GM12874 (cell line): ENCODE results near the gene ATG7.

Experiments used
- TF ChIP-seq, protein P1 (sequence below): IDR thresholded peaks from 2 replicates; pipeline ENCODE4 v1.5.1; 2011; ENCODE audit warnings: low read depth, mild to moderate bottlenecking, control low read depth, low read length, moderate library complexity; ENCODE audit not compliant: insufficient read depth

The ATG7 gene

DNA sequence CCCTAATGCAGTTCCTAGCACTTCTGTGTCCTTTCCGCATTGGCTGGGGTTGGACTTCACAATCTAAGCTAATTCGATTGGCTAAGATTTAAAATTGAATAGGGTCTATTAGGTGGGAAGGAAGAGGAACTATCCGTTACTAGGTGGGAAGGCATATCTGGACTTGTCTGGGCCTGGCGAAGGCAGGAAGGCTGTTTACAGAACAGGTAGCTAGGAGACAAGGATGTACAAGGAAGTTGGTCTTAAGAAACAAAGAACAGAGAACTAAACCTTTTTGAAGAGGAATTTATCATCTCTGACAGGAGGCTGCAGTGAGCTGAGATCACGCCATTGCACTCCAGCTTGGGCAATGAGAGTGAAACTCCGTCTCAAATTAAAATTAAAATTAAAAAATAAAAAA lies 17.3 kb upstream of the ATG7 start:
- TF ChIP-seq, protein P1, sequence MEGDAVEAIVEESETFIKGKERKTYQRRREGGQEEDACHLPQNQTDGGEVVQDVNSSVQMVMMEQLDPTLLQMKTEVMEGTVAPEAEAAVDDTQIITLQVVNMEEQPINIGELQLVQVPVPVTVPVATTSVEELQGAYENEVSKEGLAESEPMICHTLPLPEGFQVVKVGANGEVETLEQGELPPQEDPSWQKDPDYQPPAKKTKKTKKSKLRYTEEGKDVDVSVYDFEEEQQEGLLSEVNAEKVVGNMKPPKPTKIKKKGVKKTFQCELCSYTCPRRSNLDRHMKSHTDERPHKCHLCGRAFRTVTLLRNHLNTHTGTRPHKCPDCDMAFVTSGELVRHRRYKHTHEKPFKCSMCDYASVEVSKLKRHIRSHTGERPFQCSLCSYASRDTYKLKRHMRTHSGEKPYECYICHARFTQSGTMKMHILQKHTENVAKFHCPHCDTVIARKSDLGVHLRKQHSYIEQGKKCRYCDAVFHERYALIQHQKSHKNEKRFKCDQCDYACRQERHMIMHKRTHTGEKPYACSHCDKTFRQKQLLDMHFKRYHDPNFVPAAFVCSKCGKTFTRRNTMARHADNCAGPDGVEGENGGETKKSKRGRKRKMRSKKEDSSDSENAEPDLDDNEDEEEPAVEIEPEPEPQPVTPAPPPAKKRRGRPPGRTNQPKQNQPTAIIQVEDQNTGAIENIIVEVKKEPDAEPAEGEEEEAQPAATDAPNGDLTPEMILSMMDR: no peak

DNA sequence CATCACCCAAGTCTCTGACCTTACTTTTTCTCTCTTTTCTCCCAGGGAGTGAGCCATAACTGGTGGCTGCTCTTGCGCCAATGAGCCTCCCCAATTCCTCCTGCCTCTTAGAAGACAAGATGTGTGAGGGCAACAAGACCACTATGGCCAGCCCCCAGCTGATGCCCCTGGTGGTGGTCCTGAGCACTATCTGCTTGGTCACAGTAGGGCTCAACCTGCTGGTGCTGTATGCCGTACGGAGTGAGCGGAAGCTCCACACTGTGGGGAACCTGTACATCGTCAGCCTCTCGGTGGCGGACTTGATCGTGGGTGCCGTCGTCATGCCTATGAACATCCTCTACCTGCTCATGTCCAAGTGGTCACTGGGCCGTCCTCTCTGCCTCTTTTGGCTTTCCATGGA lies 13.2 kb upstream of the ATG7 start:
- TF ChIP-seq, protein P1: no peak

DNA sequence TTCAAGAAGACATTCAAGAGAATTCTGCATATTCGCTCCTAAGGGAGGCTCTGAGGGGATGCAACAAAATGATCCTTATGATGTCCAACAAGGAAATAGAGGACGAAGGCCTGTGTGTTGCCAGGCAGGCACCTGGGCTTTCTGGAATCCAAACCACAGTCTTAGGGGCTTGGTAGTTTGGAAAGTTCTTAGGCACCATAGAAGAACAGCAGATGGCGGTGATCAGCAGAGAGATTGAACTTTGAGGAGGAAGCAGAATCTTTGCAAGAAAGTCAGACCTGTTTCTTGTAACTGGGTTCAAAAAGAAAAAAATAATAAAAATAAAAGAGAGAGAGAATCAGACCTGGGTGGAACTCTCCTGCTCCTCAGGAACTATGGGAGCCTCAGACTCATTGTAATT lies 11.7 kb upstream of the ATG7 start:
- TF ChIP-seq, protein P1: no peak

DNA sequence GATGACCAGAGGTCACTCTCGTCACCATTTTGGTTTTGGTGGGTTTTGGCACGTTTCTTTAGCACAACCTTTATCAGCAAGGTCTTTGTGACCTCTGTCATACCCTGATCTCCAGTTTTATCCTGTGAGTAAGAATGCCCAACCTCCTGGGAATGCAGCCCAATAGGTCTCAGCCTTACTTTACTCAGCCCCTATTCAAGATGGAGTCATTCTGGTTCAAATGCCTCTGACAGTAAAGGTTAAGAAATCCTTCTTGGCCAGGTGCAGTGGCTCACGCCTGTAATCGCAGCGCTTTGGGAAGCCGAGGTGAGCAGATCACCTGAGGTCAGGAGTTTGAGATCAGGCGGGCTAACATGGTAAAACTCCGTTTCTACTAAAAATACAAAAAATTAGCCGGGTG lies 3.2 kb upstream of the ATG7 start:
- TF ChIP-seq, protein P1: no peak

DNA sequence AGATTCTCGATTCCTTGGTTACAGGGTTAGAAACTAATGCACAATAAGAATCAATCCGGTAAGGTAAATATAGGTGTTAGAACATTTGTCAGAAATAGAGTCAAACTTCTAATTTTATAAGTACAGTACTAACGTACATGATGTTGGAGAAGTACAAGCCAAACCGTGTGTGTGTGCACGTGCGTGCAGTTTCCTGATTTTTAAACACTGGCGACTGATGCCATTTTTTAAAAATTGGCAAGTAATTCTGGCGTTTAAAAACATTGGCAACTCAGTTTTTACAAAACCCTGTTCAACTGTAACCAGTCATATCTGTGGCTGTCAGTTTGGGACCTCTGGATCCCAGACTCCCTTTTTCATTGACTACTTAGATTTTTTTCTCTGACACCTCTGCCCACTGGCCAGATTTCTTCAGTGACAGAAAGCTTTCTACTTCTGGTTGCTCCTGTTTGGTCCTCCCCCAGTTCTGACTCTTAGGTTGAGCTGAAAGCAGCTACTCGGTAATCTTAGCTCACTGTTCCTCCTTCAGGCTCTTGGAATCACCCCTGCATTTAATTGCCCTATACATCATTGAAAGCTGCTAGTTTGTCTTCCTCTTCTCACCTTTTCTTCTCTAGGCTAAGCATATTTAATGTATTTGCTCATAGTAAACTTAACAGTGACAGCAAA lies 843 bp downstream of the ATG7 start:
- TF ChIP-seq, protein P1: no peak

DNA sequence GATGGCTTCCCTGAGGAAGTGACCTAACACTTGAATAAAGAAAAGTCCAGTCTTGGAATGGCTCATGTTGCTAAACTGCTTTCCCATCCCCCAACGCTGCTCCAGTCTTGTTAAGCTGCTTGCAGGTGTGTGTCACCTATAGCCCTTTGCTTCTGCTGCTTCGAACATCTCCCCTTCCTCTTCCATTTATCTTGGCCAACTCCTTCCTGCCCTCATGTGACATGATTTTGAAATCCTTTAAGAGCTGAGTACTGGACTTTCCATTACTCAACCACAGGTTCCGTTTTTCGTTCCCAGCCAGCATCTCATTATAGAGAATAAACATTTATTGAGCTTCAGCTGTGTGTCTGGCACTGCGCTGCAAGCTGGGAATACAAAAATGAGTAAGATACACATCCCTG lies 1.7 kb downstream of the ATG7 start:
- TF ChIP-seq, protein P1: no peak

DNA sequence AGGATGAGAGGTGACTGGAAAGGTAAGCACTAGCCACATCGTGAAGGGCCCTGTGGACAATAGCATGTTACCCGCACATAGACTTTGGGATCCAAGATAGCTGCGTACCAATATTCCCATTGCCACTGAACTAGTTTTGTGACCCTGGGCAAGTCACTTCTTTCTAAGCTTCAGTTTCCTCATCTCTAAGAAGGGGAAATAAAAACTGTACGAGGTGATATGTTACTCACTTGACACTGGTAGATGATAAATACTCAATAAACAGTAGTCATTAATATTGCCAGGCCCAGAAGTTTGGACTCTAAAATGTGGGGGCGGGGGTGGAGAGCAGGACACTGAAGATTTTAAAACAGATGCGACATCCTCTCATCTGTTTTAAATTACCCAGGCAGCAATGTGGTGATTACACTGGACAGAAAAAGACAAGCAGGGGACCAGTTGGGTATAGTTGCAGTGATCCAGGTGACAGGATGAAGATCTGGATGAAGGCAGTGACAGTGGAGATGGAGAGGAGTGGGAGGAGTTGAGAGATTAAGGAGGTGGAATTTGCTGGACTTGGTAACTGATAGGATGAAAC lies 2.5 kb downstream of the ATG7 start:
- TF ChIP-seq, protein P1: no peak

DNA sequence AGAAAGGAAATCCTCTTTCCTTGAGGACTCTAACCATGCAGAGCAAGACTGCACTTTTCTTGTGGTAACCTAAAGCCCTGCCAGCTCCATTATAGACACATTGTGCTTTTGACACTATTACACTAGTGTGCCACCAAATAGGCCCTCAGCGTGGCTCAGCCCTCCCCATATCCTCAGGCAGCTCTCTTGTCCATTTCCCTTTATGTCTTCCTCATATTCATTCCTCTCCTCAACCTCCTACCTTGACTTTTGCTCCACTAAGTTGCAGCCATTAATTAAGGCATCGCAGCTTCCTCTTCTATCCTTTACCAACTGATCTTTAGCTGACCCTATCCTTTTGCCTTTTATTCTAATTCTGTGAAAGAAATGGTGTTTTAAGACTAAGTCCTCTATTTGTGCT lies 3.7 kb downstream of the ATG7 start:
- TF ChIP-seq, protein P1: no peak
